K562 (cell line): ENCODE measurements around the gene CCL19. TPM values are rescaled to one million over a fixed set of nuclear protein-coding genes. Genes with fewer than 3 reads are reported as not detected.

Experiments
- ATAC-seq: fragments of 200-7000 bp; cut with Tn5 transposase; 3 replicates; pipeline ENCODE4 v1.9.1; 2020; ENCODE audit warnings: moderate library complexity
- BruUV-seq: library from RNA; stranded (reverse); fragments of 400-500 nt; replicated peaks from 2 replicates; lab custom pipeline; 2021; lab: Mats Ljungman, UMichigan
- CTCF ChIA-PET: fragments of 300-600 bp; formaldehyde crosslinking; extraction: SDS; loops from one replicate; lab custom pipeline; 2021; ENCODE audit warnings: low intra/inter-chr PET ratio; lab: Yijun Ruan, JAX
- POLR2A ChIA-PET: fragments of 300-600, 350-650 bp; sonication (Branson Sonifier 250); formaldehyde crosslinking; extraction: SDS; loops from one replicate; lab custom pipeline; 2021; ENCODE audit warnings: antibody characterized with exemption, inconsistent platforms; lab: Yijun Ruan, JAX
- DNase-seq, 4 experiments: peaks; one replicate each; pipeline versions ENCODE4 v3.0.0 to v3.0.0-alpha.2; 2011 to 2018; ENCODE audit warnings: low spot score in 3 of 4, mixed read lengths in 3 of 4; ENCODE audit errors: extremely low read depth in 1 of 4
- FAIRE-seq: peaks from 2 replicates; lab custom pipeline; 2011; peaks lifted over from hg19 to GRCh38; lab: Jason Lieb, UNC
- H2AFZ ChIP-seq: 2 replicates; pipeline ENCODE4 v1.6.0; 2011; ENCODE audit warnings: low read depth, low read length, control low read depth, inconsistent platforms
- H3K27ac ChIP-seq: fragments of 200-600 bp; 3 replicates; pipeline ENCODE4 v1.8.0; 2011; ENCODE audit warnings: low read depth, mild to moderate bottlenecking, control low read depth, inconsistent platforms, low read length, moderate library complexity, mixed read lengths; ENCODE audit errors: extremely low read depth
- H3K27me3 ChIP-seq, 2 experiments: fragments of 300-600 bp in 1 of 2; 2 replicates in 1 of 2; 3 replicates in 1 of 2; pipeline versions ENCODE4 v1.6.0 to v1.8.0; 2011; ENCODE audit warnings: inconsistent platforms in 2 of 2, low read length in 2 of 2, mild to moderate bottlenecking in 1 of 2, mixed read lengths in 1 of 2, moderate library complexity in 1 of 2; ENCODE audit not compliant: control insufficient read depth in 2 of 2, insufficient read depth in 2 of 2
- H3K36me3 ChIP-seq: fragments of 300-600 bp; 3 replicates; pipeline ENCODE4 v1.8.0; 2011; ENCODE audit warnings: mild to moderate bottlenecking, low read length, inconsistent platforms; ENCODE audit not compliant: control insufficient read depth, insufficient read depth
- H3K4me1 ChIP-seq, 2 experiments: fragments of 200-600 bp in 1 of 2; replicated peaks in 1 of 2; 2 replicates in 1 of 2; 3 replicates in 1 of 2; pipeline versions ENCODE4 v1.5.1 to v1.8.0; 2011; ENCODE audit warnings: inconsistent platforms in 2 of 2, low read length in 2 of 2, mild to moderate bottlenecking in 1 of 2, mixed read lengths in 1 of 2, moderate library complexity in 1 of 2; ENCODE audit not compliant: control insufficient read depth in 2 of 2, insufficient read depth in 2 of 2
- H3K4me2 ChIP-seq: 2 replicates; pipeline ENCODE4 v1.6.1; 2011; ENCODE audit warnings: low read length, control low read depth, inconsistent platforms, mixed read lengths; ENCODE audit not compliant: insufficient read depth
- H3K4me3 ChIP-seq: fragments of 200-600 bp; sonication (generic), shearing (Covaris generic); 2 replicates; pipeline ENCODE4 v1.5.1; 2016; ENCODE audit warnings: control low read depth, inconsistent platforms
- H3K79me2 ChIP-seq: fragments of 200-600 bp; 3 replicates; pipeline ENCODE4 v1.8.0; 2011; ENCODE audit warnings: low read length, inconsistent platforms; ENCODE audit not compliant: control insufficient read depth, insufficient read depth
- H3K9ac ChIP-seq, 2 experiments: 2 replicates each; pipeline versions ENCODE4 v1.6.0 to v1.6.1; 2011; ENCODE audit warnings: low read depth in 2 of 2, low read length in 2 of 2, control low read depth in 1 of 2, inconsistent platforms in 1 of 2, mild to moderate bottlenecking in 1 of 2, mixed read lengths in 1 of 2; ENCODE audit not compliant: insufficient read depth in 1 of 2
- H3K9me1 ChIP-seq: one replicate; pipeline ENCODE4 v1.6.0; 2011; ENCODE audit warnings: inconsistent platforms, mild to moderate bottlenecking, low read length, moderate library complexity; ENCODE audit not compliant: control insufficient read depth, insufficient read depth
- H3K9me3 ChIP-seq: replicated peaks from 2 replicates; pipeline ENCODE4 v1.5.1; 2011; ENCODE audit warnings: low read depth, low read length, inconsistent platforms; ENCODE audit not compliant: control insufficient read depth, insufficient read depth
- H4K20me1 ChIP-seq: replicated peaks from 2 replicates; pipeline ENCODE4 v1.6.1; 2011; ENCODE audit warnings: low read length, inconsistent platforms, mixed read lengths; ENCODE audit not compliant: control insufficient read depth, insufficient read depth
- CTBP1 ChIP-seq: fragments of 450-650 bp; IDR thresholded peaks from 2 replicates; pipeline ENCODE4 v1.6.1; 2016; ENCODE audit warnings: borderline replicate concordance
- ELF4 ChIP-seq: fragments of 450-650 bp; formaldehyde crosslinking; IDR thresholded peaks from 2 replicates; pipeline ENCODE4 v1.4.0; 2022; ENCODE audit warnings: missing genetic modification characterization
- GABPA ChIP-seq: fragments of 200-800 bp; sonication (Bioruptor generic); conservative IDR thresholded peaks from 2 replicates; pipeline ENCODE4 v1.6.1; 2016; ENCODE audit warnings: low read depth, missing genetic modification characterization, missing compliant biosample characterization
- GATAD2B ChIP-seq: fragments of 450-650 bp; IDR thresholded peaks from 2 replicates; pipeline ENCODE4 v1.6.1; 2017; ENCODE audit warnings: mild to moderate bottlenecking, borderline replicate concordance
- JUND ChIP-seq, 2 experiments: IDR thresholded peaks; 2 replicates in 1 of 2; 3 replicates in 1 of 2; pipeline ENCODE4 v1.6.1; 2011; ENCODE audit warnings: borderline replicate concordance in 2 of 2, low read depth in 2 of 2, low read length in 2 of 2, improper control_type of control experiment in 1 of 2, missing biosample characterization in 1 of 2, missing genetic modification characterization in 1 of 2, missing genetic modification reagents in 1 of 2
- MEF2D ChIP-seq: conservative IDR thresholded peaks from 2 replicates; pipeline ENCODE4 v1.6.1; 2016; ENCODE audit warnings: low read depth, missing genetic modification characterization, missing compliant biosample characterization
- TAF15 ChIP-seq: fragments of 200-400 bp; formaldehyde crosslinking; IDR thresholded peaks from 2 replicates; pipeline ENCODE4 v1.6.1; 2017; ENCODE audit warnings: mild to moderate bottlenecking, low read depth, low read length, moderate library complexity
- ZC3H11A ChIP-seq: IDR thresholded peaks from 2 replicates; pipeline ENCODE4 v1.6.1; 2012; ENCODE audit warnings: low read depth, low read length, improper control_type of control experiment
- WGBS: fragments of 100-300 bp; shearing (Covaris generic); methylation state at CpG from one replicate; pipeline ENCODE4 v1.1.6; 2016; ENCODE audit warnings: low coverage, mixed read lengths; ENCODE audit not compliant: insufficient coverage; ENCODE audit errors: missing lambda C conversion rate; 5-methylcytosine and 5-hydroxymethylcytosine counted together
- in situ Hi-C: fragments of 300-500 bp; cut with MboI; formaldehyde crosslinking; loops from 4 replicates; pipeline ENCODE4 v1.15.0; 2018; ENCODE audit warnings: inconsistent platforms, mixed read lengths
- intact Hi-C: fragments of 100-400 bp; cut with micrococcal nuclease; formaldehyde crosslinking; loops from 2 replicates; pipeline ENCODE4 v1.14.2; 2022
- polyA plus RNA-seq, 8 experiments: library from polyadenylated mRNA; depleted of rRNA in 4 of 8; stranded (reverse) in 5 of 8; unstranded in 3 of 8; fragments of >200 nt; fragmentation: Nextera tagmentation in 2 of 8; fragmentation: Illumina TruSeq in 1 of 8; extraction: Ambion mirVana in 2 of 8; extraction: Trizol in 1 of 8; gene quantifications; 2 replicates each; pipeline versions ENCODE4 v1.2.1 to v1.2.3, GENCODE V29; 2011 to 2014; ENCODE audit warnings: inconsistent platforms in 1 of 8, missing spikeins in 1 of 8
- total RNA-seq, 7 experiments: library from RNA; depleted of rRNA in 6 of 7; stranded (reverse); fragments of >200 nt in 6 of 7; fragmentation: Illumina TruSeq in 2 of 7; extraction: Trizol in 2 of 7; gene quantifications; 2 replicates each; pipeline versions ENCODE4 v1.2.1 to v1.2.3, GENCODE V29; 2011 to 2021; ENCODE audit warnings: low replicate concordance in 1 of 7
- TF ChIP-seq, protein P1 (sequence below): fragments of 450-650 bp; IDR thresholded peaks from 2 replicates; pipeline ENCODE4 v1.6.1; 2016
- TF ChIP-seq, protein P2 (sequence below): sonication (generic); formaldehyde crosslinking; IDR thresholded peaks from 2 replicates; pipeline ENCODE4 v1.8.0; 2022; ENCODE audit warnings: mild to moderate bottlenecking, low read depth, missing genetic modification reagents
- TF ChIP-seq, protein P3 (sequence below): sonication (generic); formaldehyde crosslinking; IDR thresholded peaks from 2 replicates; pipeline ENCODE4 v1.9.0; 2022; ENCODE audit warnings: mild to moderate bottlenecking, missing genetic modification reagents
- TF ChIP-seq, protein P4 (sequence below): fragments of 250-450 bp; sonication (Bioruptor Pico); IDR thresholded peaks from 2 replicates; pipeline ENCODE4 v1.8.0; 2021; ENCODE audit warnings: mild to moderate bottlenecking, moderate library complexity

The CCL19 gene
- total and polyA plus RNA-seq, 9 of the 15 experiments (the other 6 are each of a cell fraction or from before 2014, with no cell fraction given): not detected

DNA sequence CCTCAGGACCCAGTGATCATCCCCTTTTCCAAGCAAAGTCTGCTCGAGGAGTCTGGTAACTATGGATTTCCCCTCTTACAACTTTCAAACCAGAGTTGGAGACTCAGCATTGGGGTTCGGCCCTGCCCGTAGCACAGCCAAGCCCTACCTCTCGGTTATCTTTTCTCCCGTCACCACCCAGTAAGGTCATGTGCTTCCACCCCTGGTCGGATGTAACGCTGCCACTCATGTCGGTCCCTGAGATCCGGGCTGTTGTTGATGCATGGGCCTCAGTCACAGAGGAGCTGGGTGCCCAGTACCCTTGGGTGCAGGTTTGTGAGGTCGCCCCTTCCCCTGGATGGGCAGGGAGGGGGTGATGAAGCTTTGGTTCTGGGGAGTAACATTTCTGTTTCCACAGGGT, 43.4 kb downstream of the CCL19 start:
- Histone ChIP-seq H4K20me1 (no peaks in the 10 kb centered on the region), H3K27me3 (no peaks in the 10 kb centered on the region), H3K4me2 (peak overlapping the region; percentile 92), H2AFZ (peak overlapping the region; percentile 97), H3K4me1 (peaks cover 29 to 39% of the 10 kb centered on the region in 2 experiments), H3K4me3 (peak overlapping the region; percentile 84), H3K79me2 (peaks cover 21% of the 10 kb centered on the region), H3K9ac (peak overlapping the region; percentile 80 to 90), H3K9me1 (peaks cover 7% of the 10 kb centered on the region), H3K9me3 (no peaks in the 10 kb centered on the region), H3K27ac (peak overlapping the region; percentile 75; the same call in 2 of the 3 replicates), H3K36me3 (peaks cover 27% of the 10 kb centered on the region; the same call in 2 of the 3 replicates)
- in situ Hi-C loops (no loop called here), intact Hi-C loops (no loop called here)
- peak; percentile 6 for FAIRE-seq
- no TSS peak for BruUV-seq
- peak; percentile 26; the same call in 2 of the 3 replicates for ATAC-seq
- 3% methylated on average over 3 of the region's 10 CpGs for WGBS
- ChIA-PET POLR2A (interaction anchor here (0.6 to 1.2 kb wide), 4 partner anchors 12 to 41 kb away, joined by 3 to 4 read pairs (median 3); no protein-coding TSS in a partner anchor), CTCF (interaction anchor here (1.0 to 1.2 kb wide), 2 partner anchors 17 to 54 kb away, joined by 3 read pairs; no protein-coding TSS in a partner anchor)
- DNase-seq: peak in 2 of 4 experiments; percentile 35 to 60
- TF ChIP-seq TAF15: no peak
- TF ChIP-seq, protein P1, sequence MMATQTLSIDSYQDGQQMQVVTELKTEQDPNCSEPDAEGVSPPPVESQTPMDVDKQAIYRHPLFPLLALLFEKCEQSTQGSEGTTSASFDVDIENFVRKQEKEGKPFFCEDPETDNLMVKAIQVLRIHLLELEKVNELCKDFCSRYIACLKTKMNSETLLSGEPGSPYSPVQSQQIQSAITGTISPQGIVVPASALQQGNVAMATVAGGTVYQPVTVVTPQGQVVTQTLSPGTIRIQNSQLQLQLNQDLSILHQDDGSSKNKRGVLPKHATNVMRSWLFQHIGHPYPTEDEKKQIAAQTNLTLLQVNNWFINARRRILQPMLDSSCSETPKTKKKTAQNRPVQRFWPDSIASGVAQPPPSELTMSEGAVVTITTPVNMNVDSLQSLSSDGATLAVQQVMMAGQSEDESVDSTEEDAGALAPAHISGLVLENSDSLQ: peak; percentile 79
- TF ChIP-seq ELF4: no peak
- TF ChIP-seq, protein P2, sequence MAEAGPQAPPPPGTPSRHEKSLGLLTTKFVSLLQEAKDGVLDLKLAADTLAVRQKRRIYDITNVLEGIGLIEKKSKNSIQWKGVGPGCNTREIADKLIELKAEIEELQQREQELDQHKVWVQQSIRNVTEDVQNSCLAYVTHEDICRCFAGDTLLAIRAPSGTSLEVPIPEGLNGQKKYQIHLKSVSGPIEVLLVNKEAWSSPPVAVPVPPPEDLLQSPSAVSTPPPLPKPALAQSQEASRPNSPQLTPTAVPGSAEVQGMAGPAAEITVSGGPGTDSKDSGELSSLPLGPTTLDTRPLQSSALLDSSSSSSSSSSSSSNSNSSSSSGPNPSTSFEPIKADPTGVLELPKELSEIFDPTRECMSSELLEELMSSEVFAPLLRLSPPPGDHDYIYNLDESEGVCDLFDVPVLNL: no peak
- TF ChIP-seq MEF2D (tag): no peak
- TF ChIP-seq, protein P3, sequence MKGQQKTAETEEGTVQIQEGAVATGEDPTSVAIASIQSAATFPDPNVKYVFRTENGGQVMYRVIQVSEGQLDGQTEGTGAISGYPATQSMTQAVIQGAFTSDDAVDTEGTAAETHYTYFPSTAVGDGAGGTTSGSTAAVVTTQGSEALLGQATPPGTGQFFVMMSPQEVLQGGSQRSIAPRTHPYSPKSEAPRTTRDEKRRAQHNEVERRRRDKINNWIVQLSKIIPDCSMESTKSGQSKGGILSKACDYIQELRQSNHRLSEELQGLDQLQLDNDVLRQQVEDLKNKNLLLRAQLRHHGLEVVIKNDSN: peak; percentile 60
- peak; percentile 23; the same call in 1 of the 2 replicates for TF ChIP-seq CTBP1
- TF ChIP-seq GATAD2B: no peak
- TF ChIP-seq JUND (IDR thresholded peaks at IDR 0.05; ENCODE audit: borderline replicate concordance, low read depth, low read length): no peak
- 0 out of 3 replicates have a peak, but pooled peaks have one; percentile 10 for TF ChIP-seq JUND (tag; IDR thresholded peaks at IDR 0.05; ENCODE audit: borderline replicate concordance, low read depth, low read length)
- no peak for TF ChIP-seq ZC3H11A
- TF ChIP-seq, protein P4, sequence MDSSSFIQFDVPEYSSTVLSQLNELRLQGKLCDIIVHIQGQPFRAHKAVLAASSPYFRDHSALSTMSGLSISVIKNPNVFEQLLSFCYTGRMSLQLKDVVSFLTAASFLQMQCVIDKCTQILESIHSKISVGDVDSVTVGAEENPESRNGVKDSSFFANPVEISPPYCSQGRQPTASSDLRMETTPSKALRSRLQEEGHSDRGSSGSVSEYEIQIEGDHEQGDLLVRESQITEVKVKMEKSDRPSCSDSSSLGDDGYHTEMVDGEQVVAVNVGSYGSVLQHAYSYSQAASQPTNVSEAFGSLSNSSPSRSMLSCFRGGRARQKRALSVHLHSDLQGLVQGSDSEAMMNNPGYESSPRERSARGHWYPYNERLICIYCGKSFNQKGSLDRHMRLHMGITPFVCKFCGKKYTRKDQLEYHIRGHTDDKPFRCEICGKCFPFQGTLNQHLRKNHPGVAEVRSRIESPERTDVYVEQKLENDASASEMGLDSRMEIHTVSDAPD (CRISPR knock-in tag): no peak
- no peak for TF ChIP-seq GABPA
